Fibroblast of the aortic adventitia (primary cell): ENCODE data around the gene ALG14. TPM values are rescaled to one million over a fixed set of nuclear protein-coding genes. Genes with fewer than 3 reads are reported as not detected.
A peak's percentile ranks its signal among the peaks of the same experiment; 100 is the strongest.

Experiments used
- DNase-seq: peaks from one replicate; pipeline ENCODE4 v3.0.0-alpha.2; 2010; ENCODE audit warnings: low read depth
- H3K4me3 ChIP-seq: 2 replicates; pipeline ENCODE4 v1.5.1; 2011; ENCODE audit warnings: low read depth, mild to moderate bottlenecking, control low read depth, low read length, moderate library complexity
- total RNA-seq: library from RNA; depleted of rRNA; stranded (reverse); fragments of >200 nt; gene quantifications from 2 replicates; pipeline ENCODE4 v1.2.3, GENCODE V29; 2012; ENCODE audit warnings: low replicate concordance
- TF ChIP-seq, protein P1 (sequence below): IDR thresholded peaks from 2 replicates; pipeline ENCODE4 v1.5.1; 2011; ENCODE audit warnings: mild to moderate bottlenecking, low read length, control low read depth, inconsistent platforms; ENCODE audit not compliant: insufficient read depth

Gene ALG14
- total RNA-seq, 1 donor = 2.4 TPM

DNA sequence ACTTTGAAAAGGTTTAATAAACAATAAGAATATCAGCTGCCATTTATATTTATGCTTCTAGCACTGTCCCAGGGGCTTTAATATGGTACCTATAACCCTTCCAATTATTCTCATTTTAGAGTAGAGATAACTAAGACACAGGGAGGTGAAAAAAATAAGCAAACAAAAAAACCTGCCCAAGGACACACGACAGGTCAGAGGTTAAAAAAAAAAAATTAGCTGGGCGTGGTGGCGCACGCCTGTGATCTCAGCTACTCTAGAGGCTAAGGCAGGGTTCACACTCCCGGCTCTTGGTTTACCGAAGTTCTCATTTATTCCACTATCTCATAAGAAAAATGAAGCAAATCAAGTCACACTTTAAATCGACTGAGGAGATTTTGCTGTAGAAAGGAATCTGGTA, 111.2 kb downstream of the ALG14 start:
- TF ChIP-seq, protein P1, sequence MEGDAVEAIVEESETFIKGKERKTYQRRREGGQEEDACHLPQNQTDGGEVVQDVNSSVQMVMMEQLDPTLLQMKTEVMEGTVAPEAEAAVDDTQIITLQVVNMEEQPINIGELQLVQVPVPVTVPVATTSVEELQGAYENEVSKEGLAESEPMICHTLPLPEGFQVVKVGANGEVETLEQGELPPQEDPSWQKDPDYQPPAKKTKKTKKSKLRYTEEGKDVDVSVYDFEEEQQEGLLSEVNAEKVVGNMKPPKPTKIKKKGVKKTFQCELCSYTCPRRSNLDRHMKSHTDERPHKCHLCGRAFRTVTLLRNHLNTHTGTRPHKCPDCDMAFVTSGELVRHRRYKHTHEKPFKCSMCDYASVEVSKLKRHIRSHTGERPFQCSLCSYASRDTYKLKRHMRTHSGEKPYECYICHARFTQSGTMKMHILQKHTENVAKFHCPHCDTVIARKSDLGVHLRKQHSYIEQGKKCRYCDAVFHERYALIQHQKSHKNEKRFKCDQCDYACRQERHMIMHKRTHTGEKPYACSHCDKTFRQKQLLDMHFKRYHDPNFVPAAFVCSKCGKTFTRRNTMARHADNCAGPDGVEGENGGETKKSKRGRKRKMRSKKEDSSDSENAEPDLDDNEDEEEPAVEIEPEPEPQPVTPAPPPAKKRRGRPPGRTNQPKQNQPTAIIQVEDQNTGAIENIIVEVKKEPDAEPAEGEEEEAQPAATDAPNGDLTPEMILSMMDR = no peak
- no peak for DNase-seq
- no peak overlapping the region for H3K4me3 ChIP-seq

DNA sequence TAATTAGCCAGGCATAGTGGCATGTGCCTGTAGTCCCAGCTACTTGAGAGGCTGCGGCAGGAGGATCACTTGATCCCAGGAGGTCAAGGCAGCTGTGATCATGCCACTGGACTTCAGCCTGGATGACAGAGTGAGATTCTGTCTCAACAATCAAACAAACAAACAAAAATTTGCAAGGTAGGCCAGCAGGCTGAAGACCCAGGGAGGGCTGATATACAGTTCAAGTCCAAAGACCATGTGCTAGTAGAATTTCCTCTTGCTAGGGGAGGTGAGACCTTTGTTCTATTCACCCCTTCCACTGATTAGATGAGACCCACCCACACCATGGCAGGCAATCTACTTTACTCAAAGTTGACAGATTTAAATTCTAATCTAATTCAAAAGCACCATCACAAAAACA, 114.7 kb downstream of the ALG14 start:
- H3K4me3 ChIP-seq = no peak overlapping the region
- TF ChIP-seq, protein P1 = no peak
- DNase-seq = no peak

DNA sequence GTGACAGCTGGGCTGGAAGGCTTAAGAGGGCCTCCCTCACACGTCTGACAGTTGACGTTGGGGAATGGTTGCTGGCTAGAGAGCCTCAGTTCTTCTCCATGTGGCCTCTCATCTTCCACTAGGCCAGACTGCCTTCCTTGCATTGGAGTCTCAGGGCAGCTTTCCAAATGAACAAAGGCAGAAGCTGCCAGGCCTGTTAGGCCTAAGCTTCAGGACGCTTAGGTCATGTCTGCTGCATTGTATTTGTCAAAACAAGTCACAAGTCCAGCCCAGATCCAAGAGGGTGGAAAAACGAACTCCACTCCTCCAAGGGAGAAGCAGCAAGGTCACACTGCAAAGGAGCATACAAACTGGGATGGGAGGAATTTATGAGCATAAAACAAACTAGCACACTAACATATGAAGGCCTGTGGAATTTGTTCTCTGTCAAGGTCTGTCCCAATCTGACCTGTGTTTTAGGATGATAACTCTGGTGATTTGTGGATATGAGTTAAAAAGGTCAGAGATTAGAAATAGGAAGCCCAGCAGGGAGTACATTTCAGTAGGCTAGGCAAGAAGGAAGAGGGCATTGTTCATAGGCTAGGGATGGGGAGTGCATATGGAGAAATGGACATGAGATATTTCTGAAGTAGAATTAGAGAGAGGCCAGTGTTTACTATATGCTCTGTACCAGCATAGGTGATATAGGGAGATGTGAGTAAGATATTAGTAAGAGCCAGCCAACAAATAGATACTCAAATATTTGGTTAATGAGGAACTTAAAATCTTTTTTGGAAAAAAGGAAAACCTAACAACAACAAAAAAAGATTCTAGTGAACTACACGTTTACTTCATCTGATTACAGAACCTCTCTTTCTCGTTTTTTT, 116.8 kb downstream of the ALG14 start:
- no peak overlapping the region for H3K4me3 ChIP-seq
- TF ChIP-seq, protein P1 = no peak
- peak; percentile 45 for DNase-seq

DNA sequence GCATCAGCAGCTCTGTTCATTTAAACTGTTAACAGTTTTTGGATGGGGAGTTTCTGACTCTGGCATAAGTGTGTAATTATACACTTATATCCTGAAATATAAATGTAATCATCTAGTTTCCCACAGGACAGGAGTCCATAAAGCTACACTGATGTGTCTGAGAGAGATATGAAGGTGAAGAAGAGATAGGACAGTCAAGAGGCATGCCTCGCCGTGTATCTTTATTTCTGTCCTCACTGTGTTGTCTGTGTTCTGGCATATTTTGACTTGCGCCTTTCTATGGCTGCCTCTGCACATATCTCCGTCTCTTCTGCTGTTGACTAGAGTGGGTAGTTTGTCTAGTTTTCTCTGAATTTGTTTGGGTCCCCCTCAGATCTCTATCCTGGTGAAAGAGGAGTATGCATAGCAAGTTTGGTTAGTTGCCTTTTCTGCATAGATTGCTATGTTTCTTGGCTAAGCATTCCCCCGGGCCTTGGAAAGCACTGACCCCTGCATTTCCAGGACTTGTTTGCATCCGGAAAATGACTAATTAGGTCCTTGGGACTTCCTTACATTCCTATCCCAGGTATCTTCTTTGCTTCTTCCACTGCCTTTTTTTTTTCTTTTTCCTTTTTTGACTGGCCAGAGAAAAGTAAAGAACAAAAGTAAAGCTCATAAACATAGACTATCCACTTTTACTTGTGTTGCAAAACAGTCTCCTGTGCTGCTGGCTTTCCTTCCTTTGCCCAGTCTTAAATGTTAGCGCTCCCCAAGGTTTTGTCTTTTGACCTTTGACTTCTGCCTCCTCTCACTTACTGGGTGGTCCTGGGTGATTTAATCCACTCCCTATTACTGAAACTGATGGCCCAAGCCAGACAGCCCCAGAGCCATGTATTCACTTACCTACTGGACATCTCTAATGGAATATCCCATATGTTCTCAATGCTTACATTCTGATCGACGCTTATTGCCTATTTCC, 118.2 kb downstream of the ALG14 start:
- H3K4me3 ChIP-seq = no peak overlapping the region
- no peak for DNase-seq
- TF ChIP-seq, protein P1 = no peak

DNA sequence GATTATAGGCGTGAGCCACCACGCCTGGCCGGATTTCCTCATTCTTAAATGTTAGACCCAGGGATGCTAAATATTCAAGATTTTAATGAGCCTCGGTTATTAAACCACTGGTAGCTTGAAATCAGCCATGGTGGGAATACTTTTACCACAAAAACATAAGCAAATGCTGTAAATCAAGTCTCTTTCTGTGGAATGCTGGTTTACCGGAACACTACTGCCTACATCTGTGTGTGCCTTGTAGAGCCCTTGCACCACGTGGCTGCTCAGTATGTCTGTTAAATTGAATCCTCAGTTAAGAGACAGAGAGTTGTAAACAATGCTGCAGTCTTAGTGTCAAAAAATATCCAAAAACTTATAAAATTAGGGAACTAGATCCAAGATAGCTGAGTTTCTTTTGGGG, 119.0 kb downstream of the ALG14 start:
- TF ChIP-seq, protein P1 = no peak

DNA sequence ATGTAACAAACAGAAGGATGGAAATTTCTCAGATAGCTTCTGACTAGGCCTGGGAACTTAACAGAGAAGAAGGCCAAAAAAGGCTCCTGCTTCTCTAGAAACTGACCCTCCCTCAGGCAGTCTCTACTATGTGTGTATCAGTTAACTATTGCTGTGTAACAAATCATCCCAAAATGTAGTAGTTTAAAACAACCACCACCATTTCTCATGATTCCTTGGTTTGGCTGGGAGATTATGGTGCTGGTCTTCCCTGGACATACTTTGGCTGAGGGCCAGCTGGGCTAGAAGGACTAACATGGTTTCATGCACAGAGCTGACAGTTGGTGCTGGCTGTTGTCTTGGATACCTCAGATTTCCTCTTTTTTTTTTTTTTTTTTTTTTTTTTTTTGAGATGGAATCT, 119.6 kb downstream of the ALG14 start:
- no peak overlapping the region for H3K4me3 ChIP-seq
- no peak for DNase-seq
- TF ChIP-seq, protein P1 = no peak

More for the DNA sequence above, 119.0 kb downstream of the ALG14 start:
- no peak overlapping the region for H3K4me3 ChIP-seq
- DNase-seq = no peak
